Renal cortex interstitium (tissue), 11 donors: ENCODE results near the gene CDIP1. TPM values are rescaled to one million over a fixed set of nuclear protein-coding genes. Genes with fewer than 3 reads are reported as not detected.

Experiments
- DNase-seq, 11 donors: peaks; one replicate each; pipeline ENCODE4 v3.0.0-alpha.2; 2013; ENCODE audit warnings: low read depth in 9 of 11, low spot score in 4 of 11; ENCODE audit errors: extremely low read depth in 1 of 11
- polyA plus RNA-seq, 3 donors: library from polyadenylated mRNA; unstranded; fragments of 120-200 nt; gene quantifications; one replicate each; pipeline ENCODE4 v1.2.1, GENCODE V29; 2013; ENCODE audit not compliant: insufficient read length in 3 of 3

CDIP1 gene
- polyA plus RNA-seq, 3 donors = 27.9 to 33.2 (median 31.3) TPM

DNA sequence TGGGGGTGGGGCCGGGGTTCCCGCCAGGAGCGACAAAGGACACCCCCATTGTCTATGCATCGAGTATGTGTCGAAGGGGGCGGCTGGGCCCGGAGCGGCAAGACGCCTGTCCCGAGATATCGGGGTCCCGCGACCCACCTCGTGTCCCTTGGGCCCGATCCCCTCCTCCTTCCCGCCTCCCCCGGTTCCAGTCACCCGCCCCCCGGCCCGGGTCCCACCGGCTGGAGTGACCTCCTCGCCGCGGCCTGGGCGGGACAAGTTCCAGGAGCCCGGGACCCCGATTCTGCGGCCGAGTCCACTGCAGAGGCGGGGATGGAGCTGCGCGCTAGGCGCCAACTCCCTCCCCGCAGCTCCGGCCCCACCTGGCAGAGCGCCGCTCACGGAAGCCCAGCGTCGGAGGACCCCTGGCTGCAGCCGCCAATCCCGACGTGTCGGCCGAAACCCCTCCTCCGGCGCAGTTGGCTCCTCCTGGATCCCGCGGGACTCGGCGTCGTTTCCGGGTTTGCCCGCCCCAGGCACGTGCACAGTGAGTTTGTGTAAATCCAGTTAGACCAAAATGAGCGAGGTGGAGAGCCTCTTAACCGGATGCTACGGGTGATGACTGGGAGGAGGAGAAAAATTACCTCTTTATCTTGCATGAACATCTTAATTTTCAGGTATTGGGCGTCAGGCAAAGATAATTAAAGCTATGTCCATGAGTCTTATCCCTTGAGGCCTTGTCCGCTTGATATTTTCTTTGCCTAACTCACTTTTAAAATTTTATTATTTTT is 64.2 kb downstream of the CDIP1 start, which contains the start of gene NMRAL1:
NMRAL1 (minus strand) TSS at position 434 of the 770 bp plus-strand sequence. CDS start 493 bp downstream, outside the sequence.
- DNase-seq = peak; percentile 65 to 91 (median 87)

DNA sequence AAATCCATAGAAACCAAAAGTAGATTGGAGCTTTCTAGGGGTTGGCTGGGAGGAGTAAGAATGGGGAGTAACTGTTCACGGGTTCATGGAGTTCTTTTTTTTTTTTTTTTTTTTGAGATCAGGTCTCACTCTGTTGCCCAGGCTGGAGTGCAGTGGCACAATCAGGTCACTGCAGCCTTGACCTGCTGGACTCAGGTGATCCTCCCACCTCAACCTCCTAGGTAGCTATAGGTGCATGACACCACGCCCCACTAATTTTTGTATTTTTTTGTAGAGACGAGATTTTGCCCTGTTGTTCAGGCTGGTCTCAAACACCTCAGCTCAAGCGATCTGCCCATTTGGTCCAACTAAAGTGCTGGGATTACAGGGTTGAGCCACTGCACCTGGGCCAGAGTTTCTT is 65.7 kb downstream of the CDIP1 start:
- DNase-seq = no peak

DNA sequence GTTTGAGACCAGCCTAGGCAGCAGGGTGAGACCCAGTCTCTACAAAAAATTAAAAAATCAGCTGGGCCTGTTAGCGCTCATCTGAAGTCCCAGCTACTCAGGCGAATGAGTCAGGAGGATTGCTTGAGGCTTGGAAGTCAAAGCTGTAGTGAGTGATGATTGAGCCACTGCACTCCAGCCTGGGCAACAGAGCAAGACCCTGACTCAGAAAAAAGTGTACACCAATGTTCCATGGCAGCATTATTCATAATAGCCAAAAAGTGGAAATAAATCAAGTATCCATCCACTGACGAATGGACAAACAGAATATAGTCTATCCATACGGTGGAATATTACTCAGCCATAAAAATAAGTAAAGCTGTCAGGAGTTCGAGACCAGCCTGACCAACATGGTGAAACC is 66.7 kb downstream of the CDIP1 start:
- no peak for DNase-seq

- no peak for DNase-seq
Measured at GRCh38 chr16:4468972-4469371, 69.6 kb downstream of the CDIP1 start.

DNA sequence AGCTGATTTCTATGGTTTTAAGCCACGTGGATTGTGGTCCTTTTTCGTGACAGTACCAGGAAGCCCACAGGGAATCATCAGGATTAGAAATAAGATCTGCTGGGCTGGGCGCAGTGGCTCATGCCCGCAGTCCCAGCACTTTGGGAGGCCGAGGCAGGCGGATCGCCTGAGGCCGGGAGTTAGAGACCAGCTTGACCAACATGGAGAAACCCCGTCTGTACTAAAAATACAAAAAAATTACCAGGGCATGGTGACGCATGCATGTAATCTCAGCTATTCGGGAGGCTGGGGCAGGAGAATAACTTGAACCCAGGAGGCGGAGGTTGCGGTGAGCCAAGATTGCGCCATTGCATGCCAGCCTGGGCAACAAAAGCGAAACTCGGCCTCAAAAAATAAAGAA is 70.7 kb downstream of the CDIP1 start:
- no peak for DNase-seq

- no peak for DNase-seq
Measured at GRCh38 chr16:4465977-4466779, 72.4 kb downstream of the CDIP1 start.

DNA sequence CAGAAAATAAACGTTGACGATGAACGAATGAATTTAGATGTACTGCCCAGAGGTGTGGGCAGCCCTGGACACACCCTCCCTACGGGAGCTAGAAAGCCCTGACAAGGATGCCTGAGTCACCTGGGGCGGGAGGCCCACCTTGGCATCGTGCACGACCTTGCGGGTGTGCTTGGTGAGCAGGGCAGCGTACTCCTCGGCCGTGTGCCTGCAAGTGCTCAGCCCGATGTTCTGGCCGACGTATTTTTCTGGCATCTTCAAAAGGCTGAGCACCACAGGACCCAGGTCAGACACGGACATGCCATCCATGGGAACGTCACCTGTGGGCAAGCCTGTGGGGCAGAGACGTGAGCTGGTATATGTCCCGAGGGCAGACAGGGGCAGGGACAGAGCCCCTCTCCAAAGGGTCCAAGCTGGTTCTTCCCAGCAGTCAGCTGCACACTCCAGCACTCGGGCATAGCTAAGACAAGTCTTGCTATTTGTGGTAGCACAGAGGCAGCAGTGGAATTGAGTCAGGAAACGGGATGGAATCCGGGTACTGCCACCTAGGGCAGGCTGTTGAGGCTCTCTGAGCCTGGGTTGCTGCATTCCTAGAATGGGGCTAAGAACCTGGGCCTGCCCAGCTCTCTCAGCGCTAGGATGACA is 74.9 kb downstream of the CDIP1 start:
- no peak for DNase-seq

DNA sequence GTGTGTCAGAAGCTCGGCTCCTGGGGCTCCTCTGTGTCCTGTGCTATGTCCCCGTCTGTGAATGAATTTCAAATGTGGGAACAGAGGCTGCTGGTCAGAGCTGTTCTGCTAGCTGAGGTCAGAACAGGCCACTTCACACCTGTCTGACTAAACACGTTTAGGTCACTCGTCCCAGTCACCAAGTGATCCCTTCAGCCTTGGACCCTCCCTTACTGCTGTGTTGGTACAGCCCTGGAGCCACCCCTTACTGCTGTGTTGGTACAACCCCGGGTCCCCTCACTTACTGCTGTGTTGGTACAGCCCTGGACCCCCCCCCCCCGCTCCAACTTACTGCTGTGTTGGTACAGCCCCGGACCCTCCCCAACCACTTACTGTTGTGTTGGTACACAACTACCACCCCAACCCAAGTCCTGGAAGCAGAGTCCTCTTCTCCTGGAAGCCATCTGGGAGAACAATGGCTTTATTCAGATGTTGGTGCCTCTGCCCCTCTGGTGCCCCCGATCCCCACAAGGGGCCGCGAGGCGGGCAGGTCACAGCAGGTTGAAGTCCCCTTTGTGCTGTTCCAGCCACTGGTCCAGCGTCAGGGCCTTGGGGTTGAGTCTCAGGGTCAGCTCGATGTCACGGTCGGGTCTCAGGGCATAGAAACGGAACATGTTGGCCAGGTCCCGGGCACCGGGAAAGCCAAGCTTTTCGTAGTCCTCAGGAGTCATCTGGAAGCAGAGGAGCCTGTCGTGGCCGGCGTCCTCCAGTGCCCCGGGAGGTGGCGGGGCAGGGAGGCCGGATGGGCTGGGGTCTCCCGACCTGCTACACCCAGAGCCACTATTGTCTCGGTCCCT is 77.1 kb downstream of the CDIP1 start:
- no peak for DNase-seq

DNA sequence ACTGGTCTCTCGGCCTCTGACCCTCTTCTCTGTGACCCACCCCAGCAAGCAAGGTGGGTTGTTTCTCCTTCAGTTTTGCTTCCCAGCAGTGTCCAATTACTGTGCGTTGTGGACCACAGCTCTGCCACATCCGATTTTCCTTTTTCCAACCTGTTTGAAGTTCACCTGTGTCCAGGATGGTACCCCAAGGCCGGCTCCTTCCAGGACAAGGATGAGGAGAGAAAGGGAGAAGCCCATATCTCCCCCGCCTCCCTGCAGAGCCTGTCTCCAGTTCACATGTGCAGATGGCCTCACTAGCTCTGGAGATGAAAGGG is 77.7 kb downstream of the CDIP1 start:
- no peak for DNase-seq

Other genes with a start within 250 kb of the CDIP1 start
- 10 to 100 TPM; 29.1 to 51.0 (median 46.0) TPM for gene GLIS2, start 222.7 kb downstream of the CDIP1 start, polyA plus RNA-seq
- 10 to 100 TPM; 17.0 to 35.2 (median 27.2) TPM for gene PAM16, start 187.5 kb downstream of the CDIP1 start, polyA plus RNA-seq
- 10 to 100 TPM; 30.0 to 64.1 (median 57.5) TPM for gene VASN, start 166.9 kb downstream of the CDIP1 start, polyA plus RNA-seq
- 10 to 100 TPM; 14.7 to 26.7 (median 21.5) TPM for gene CORO7, start 122.2 kb downstream of the CDIP1 start, polyA plus RNA-seq
- 10 to 100 TPM; 38.4 to 47.0 (median 40.4) TPM for gene DNAJA3, start 112.9 kb downstream of the CDIP1 start, polyA plus RNA-seq
- gene NMRAL1, start 64.1 kb downstream of the CDIP1 start, polyA plus RNA-seq = 10 to 100 TPM; 32.3 to 54.2 (median 43.5) TPM
- 10 to 100 TPM; 42.0 to 50.8 (median 42.4) TPM for gene HMOX2, start 62.4 kb downstream of the CDIP1 start, polyA plus RNA-seq
- gene C16orf96, start 17.6 kb upstream of the CDIP1 start, polyA plus RNA-seq = under 1 TPM; 0.16 to 0.27 (median 0.24) TPM
- gene UBALD1, start 76.1 kb upstream of the CDIP1 start, polyA plus RNA-seq = 10 to 100 TPM; 11.6 to 31.8 (median 23.5) TPM
- 10 to 100 TPM; 42.5 to 68.9 (median 51.9) TPM for gene MGRN1, start 86.1 kb upstream of the CDIP1 start, polyA plus RNA-seq
- 10 to 100 TPM; 33.9 to 53.0 (median 43.9) TPM for gene NUDT16L1, start 154.8 kb upstream of the CDIP1 start, polyA plus RNA-seq
- 10 to 100 TPM; 22.5 to 34.3 (median 23.0) TPM for gene ANKS3, start 195.5 kb upstream of the CDIP1 start, polyA plus RNA-seq
- gene DNAAF8, start 195.8 kb upstream of the CDIP1 start, polyA plus RNA-seq = 1 to 10 TPM; 1.8 to 3.1 (median 2.1) TPM
- 10 to 100 TPM; 12.7 to 20.5 (median 18.5) TPM for gene ZNF500, start 228.4 kb upstream of the CDIP1 start, polyA plus RNA-seq
- 1 to 10 TPM in 1 of 3 donors, under 1 TPM in 1, not detected in 1; 0.32 to 6.1 TPM for gene SEPTIN12, start 249.6 kb upstream of the CDIP1 start, polyA plus RNA-seq